ENCODE measurements around the gene ARID2.

The ARID2 gene

GRCh38 chr12:45831590-45831989, 102.1 kb downstream of the ARID2 start:
- Histone ChIP-seq H3K4me3 (ENCODE audit: low read depth, low read length) (no peak overlapping the region), H3K9ac (ENCODE audit: low read length) (no peak overlapping the region), H2AK5ac (ENCODE audit: low read length) (no peak overlapping the region), H3K36me3 (ENCODE audit: control insufficient read depth in 1 of 2, insufficient read depth in 2 of 2, low read length in 2 of 2) (peaks cover 2 to 4% of the 10 kb centered on the region in 2 experiments), H2BK12ac (ENCODE audit: low read length) (no peak overlapping the region), H3K18ac (ENCODE audit: low read length) (no peak overlapping the region), H3K14ac (ENCODE audit: low read length) (no peak overlapping the region), H3K23ac (ENCODE audit: low read length) (no peak overlapping the region), H3K4ac (ENCODE audit: low read depth, low read length) (no peak overlapping the region), H3K79me1 (ENCODE audit: low read length) (no peaks in the 10 kb centered on the region), H3K79me2 (ENCODE audit: control insufficient read depth, insufficient read depth, low read length, poor library complexity) (no peaks in the 10 kb centered on the region), H2BK120ac (ENCODE audit: insufficient read depth, low read length, poor library complexity) (no peak overlapping the region), H3K27ac (ENCODE audit: low read depth, low read length) (no peak overlapping the region), H2AFZ (ENCODE audit: insufficient read depth, low read length, poor library complexity) (no peak overlapping the region), H3K4me1 (ENCODE audit: control insufficient read depth in 1 of 2, insufficient read depth in 2 of 2, low read length in 2 of 2) (no peaks in the 10 kb centered on the region), H3K27me3 (ENCODE audit: insufficient read depth, low read length) (no peaks in the 10 kb centered on the region), H3K9me3 (ENCODE audit: insufficient read depth, low read depth, low read length) (no peaks in the 10 kb centered on the region), H4K12ac (ENCODE audit: low read depth, low read length) (no peak overlapping the region), H3K4me2 (ENCODE audit: low read length) (no peak overlapping the region), H4K91ac (ENCODE audit: low read depth, low read length) (no peak overlapping the region), H4K8ac (ENCODE audit: low read depth, low read length) (no peak overlapping the region), H2BK5ac (ENCODE audit: low read depth, low read length, poor library complexity) (no peak overlapping the region)
- DNase-seq = no peak
- whole genome bisulfite sequencing (ENCODE audit: extremely low coverage, insufficient coverage, insufficient read length) = no CpG with 5 or more reads among the region's 2 CpGs

DNA sequence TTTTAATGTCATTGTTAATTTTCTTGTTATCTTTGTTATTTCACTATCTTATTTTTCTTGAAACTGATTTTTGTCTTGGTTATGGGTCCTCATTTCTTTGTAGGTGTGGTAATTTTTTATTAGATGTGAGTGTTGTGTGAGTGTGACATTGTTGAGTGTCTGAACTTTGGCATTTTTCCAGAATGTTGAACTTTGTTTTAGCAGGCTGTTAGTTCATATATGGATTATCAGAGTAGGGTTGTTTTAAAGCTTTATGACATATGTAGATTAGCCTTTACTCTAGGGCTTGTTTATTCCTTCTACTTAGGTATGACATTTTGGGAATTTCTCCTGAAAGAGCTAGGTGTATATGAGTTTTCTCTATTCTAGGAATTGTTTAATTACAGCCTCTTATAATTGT, 103.9 kb downstream of the ARID2 start:
- Histone ChIP-seq H3K27me3 (ENCODE audit: insufficient read depth, low read length) (no peaks in the 10 kb centered on the region), H3K36me3 (ENCODE audit: control insufficient read depth in 1 of 2, insufficient read depth in 2 of 2, low read length in 2 of 2) (peaks cover 4% of the 10 kb centered on the region in 2 experiments), H3K23ac (ENCODE audit: low read length) (no peak overlapping the region), H3K4ac (ENCODE audit: low read depth, low read length) (no peak overlapping the region), H2BK5ac (ENCODE audit: low read depth, low read length, poor library complexity) (no peak overlapping the region), H2AK5ac (ENCODE audit: low read length) (no peak overlapping the region), H3K18ac (ENCODE audit: low read length) (no peak overlapping the region), H2BK120ac (ENCODE audit: insufficient read depth, low read length, poor library complexity) (no peak overlapping the region), H2AFZ (ENCODE audit: insufficient read depth, low read length, poor library complexity) (no peak overlapping the region), H2BK12ac (ENCODE audit: low read length) (no peak overlapping the region), H3K79me1 (ENCODE audit: low read length) (no peaks in the 10 kb centered on the region), H3K4me1 (ENCODE audit: control insufficient read depth in 1 of 2, insufficient read depth in 2 of 2, low read length in 2 of 2) (no peaks in the 10 kb centered on the region), H3K27ac (ENCODE audit: low read depth, low read length) (no peak overlapping the region), H3K79me2 (ENCODE audit: control insufficient read depth, insufficient read depth, low read length, poor library complexity) (no peaks in the 10 kb centered on the region), H4K12ac (ENCODE audit: low read depth, low read length) (no peak overlapping the region), H3K9ac (ENCODE audit: low read length) (no peak overlapping the region), H4K91ac (ENCODE audit: low read depth, low read length) (no peak overlapping the region), H3K4me3 (ENCODE audit: low read depth, low read length) (no peak overlapping the region), H4K8ac (ENCODE audit: low read depth, low read length) (no peak overlapping the region), H3K9me3 (ENCODE audit: insufficient read depth, low read depth, low read length) (no peaks in the 10 kb centered on the region), H3K14ac (ENCODE audit: low read length) (no peak overlapping the region), H3K4me2 (ENCODE audit: low read length) (no peak overlapping the region)
- no peak for DNase-seq

DNA sequence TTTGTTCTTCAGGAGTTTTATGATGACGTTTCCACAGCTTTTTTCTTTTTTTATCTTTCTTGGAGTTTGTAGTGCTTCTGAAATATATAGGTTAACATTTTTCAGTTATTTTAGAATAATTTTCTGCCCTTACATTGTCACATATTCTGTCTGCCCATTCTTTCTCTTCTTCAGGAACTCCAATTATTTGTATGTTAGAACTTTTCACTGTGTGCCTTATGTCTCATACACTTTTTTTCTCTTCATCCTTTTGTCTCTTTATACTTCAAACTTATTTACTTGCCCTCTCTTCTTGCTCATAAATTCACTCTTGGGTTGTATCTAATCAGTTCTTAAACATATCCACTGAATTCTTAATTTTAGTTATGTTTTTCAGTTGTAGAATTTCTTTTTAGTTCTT, 105.3 kb downstream of the ARID2 start:
- H4K12ac ChIP-seq (ENCODE audit: low read depth, low read length) = no peak overlapping the region
- H4K91ac ChIP-seq (ENCODE audit: low read depth, low read length) = no peak overlapping the region
- H3K4me2 ChIP-seq (ENCODE audit: low read length) = no peak overlapping the region
- no peak overlapping the region for H3K27ac ChIP-seq (ENCODE audit: low read depth, low read length)
- no peak overlapping the region for H4K8ac ChIP-seq (ENCODE audit: low read depth, low read length)
- H3K18ac ChIP-seq (ENCODE audit: low read length) = no peak overlapping the region
- no peak overlapping the region for H3K9ac ChIP-seq (ENCODE audit: low read length)
- H3K79me2 ChIP-seq (ENCODE audit: control insufficient read depth, insufficient read depth, low read length, poor library complexity) = no peaks in the 10 kb centered on the region
- no peak overlapping the region for H2AK5ac ChIP-seq (ENCODE audit: low read length)
- DNase-seq = no peak
- H3K4me1 ChIP-seq (ENCODE audit: control insufficient read depth in 1 of 2, insufficient read depth in 2 of 2, low read length in 2 of 2) = no peaks in the 10 kb centered on the region
- H3K4ac ChIP-seq (ENCODE audit: low read depth, low read length) = no peak overlapping the region
- peaks cover 6 to 7% of the 10 kb centered on the region in 2 experiments for H3K36me3 ChIP-seq (ENCODE audit: control insufficient read depth in 1 of 2, insufficient read depth in 2 of 2, low read length in 2 of 2)
- H3K9me3 ChIP-seq (ENCODE audit: insufficient read depth, low read depth, low read length) = no peaks in the 10 kb centered on the region
- no peaks in the 10 kb centered on the region for H3K79me1 ChIP-seq (ENCODE audit: low read length)
- no peak overlapping the region for H3K14ac ChIP-seq (ENCODE audit: low read length)
- no CpG with 5 or more reads among the region's 1 CpG for WGBS (ENCODE audit: extremely low coverage, insufficient coverage, insufficient read length)
- H2AFZ ChIP-seq (ENCODE audit: insufficient read depth, low read length, poor library complexity) = no peak overlapping the region
- no peaks in the 10 kb centered on the region for H3K27me3 ChIP-seq (ENCODE audit: insufficient read depth, low read length)
- no peak overlapping the region for H3K23ac ChIP-seq (ENCODE audit: low read length)
- H2BK12ac ChIP-seq (ENCODE audit: low read length) = no peak overlapping the region
- no peak overlapping the region for H2BK120ac ChIP-seq (ENCODE audit: insufficient read depth, low read length, poor library complexity)
- no peak overlapping the region for H2BK5ac ChIP-seq (ENCODE audit: low read depth, low read length, poor library complexity)
- H3K4me3 ChIP-seq (ENCODE audit: low read depth, low read length) = no peak overlapping the region

DNA sequence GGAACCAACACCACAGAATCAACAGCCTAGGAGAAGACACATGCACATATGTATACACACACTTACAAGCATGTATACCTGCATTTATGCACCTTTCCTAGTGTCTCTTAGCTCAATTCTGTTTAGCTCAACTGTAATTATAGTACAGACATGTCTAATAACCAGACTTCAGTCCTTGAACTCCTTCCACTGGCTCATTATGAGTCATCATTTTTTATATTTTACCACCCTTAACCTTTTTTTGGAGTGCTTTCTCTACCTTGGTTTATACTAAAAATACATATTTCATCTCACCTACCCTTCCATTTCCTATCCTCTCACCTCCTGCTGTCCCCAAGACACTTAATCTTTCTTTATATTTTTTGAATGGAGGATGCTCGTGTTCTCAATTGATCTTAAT, 110.4 kb downstream of the ARID2 start:
- H2AK5ac ChIP-seq (ENCODE audit: low read length) = no peak overlapping the region
- H3K18ac ChIP-seq (ENCODE audit: low read length) = no peak overlapping the region
- no peak overlapping the region for H4K91ac ChIP-seq (ENCODE audit: low read depth, low read length)
- H2BK12ac ChIP-seq (ENCODE audit: low read length) = no peak overlapping the region
- no peaks in the 10 kb centered on the region for H3K79me2 ChIP-seq (ENCODE audit: control insufficient read depth, insufficient read depth, low read length, poor library complexity)
- H3K4ac ChIP-seq (ENCODE audit: low read depth, low read length) = no peak overlapping the region
- H3K4me2 ChIP-seq (ENCODE audit: low read length) = no peak overlapping the region
- no peak overlapping the region for H3K14ac ChIP-seq (ENCODE audit: low read length)
- no peaks in the 10 kb centered on the region for H3K9me3 ChIP-seq (ENCODE audit: insufficient read depth, low read depth, low read length)
- no peak overlapping the region for H3K27ac ChIP-seq (ENCODE audit: low read depth, low read length)
- H3K23ac ChIP-seq (ENCODE audit: low read length) = no peak overlapping the region
- no peaks in the 10 kb centered on the region for H3K79me1 ChIP-seq (ENCODE audit: low read length)
- no CpG with 5 or more reads among the region's 1 CpG for WGBS (ENCODE audit: extremely low coverage, insufficient coverage, insufficient read length)
- no peak overlapping the region for H4K12ac ChIP-seq (ENCODE audit: low read depth, low read length)
- no peak for DNase-seq
- H3K27me3 ChIP-seq (ENCODE audit: insufficient read depth, low read length) = no peaks in the 10 kb centered on the region
- no peak overlapping the region for H2BK5ac ChIP-seq (ENCODE audit: low read depth, low read length, poor library complexity)
- no peak overlapping the region for H2AFZ ChIP-seq (ENCODE audit: insufficient read depth, low read length, poor library complexity)
- no peak overlapping the region for H2BK120ac ChIP-seq (ENCODE audit: insufficient read depth, low read length, poor library complexity)
- H3K4me1 ChIP-seq (ENCODE audit: control insufficient read depth in 1 of 2, insufficient read depth in 2 of 2, low read length in 2 of 2) = no peaks in the 10 kb centered on the region
- no peak overlapping the region for H3K4me3 ChIP-seq (ENCODE audit: low read depth, low read length)
- no peak overlapping the region for H3K9ac ChIP-seq (ENCODE audit: low read length)
- peaks cover 8 to 11% of the 10 kb centered on the region in 2 experiments for H3K36me3 ChIP-seq (ENCODE audit: control insufficient read depth in 1 of 2, insufficient read depth in 2 of 2, low read length in 2 of 2)
- no peak overlapping the region for H4K8ac ChIP-seq (ENCODE audit: low read depth, low read length)
